RPMI7951 (cell line): ENCODE data around the gene EML1. TPM values are rescaled to one million over a fixed set of nuclear protein-coding genes. Genes with fewer than 3 reads are reported as not detected.
"Not testable (repeated sequence)": the region's sequence is repeated elsewhere in the genome, so short reads cannot be mapped to it uniquely, and the experiment has no call there.

ENCODE experiments used
- DNase-seq: peaks from one replicate; pipeline ENCODE4 v3.0.0-alpha.2; 2012; ENCODE audit warnings: low read depth
- total RNA-seq: library from RNA; depleted of rRNA; stranded (reverse); fragments of >200 nt; shearing (Covaris generic); gene quantifications from 2 replicates; pipeline ENCODE4 v1.2.3, GENCODE V29; 2014

EML1 gene
- total RNA-seq, 1 experiment from 2014 or later, result 8.2 TPM

GRCh38 chr14:99755629-99756603 lies 37.3 kb upstream of the EML1 start:
- DNase-seq, result peak; percentile 92

- peak; percentile 46 for DNase-seq
Measured at GRCh38 chr14:99756796-99757195, 36.4 kb upstream of the EML1 start.

GRCh38 chr14:99757331-99758070 lies 35.7 kb upstream of the EML1 start:
- peak; percentile 95 for DNase-seq

GRCh38 chr14:99758121-99758821 lies 34.9 kb upstream of the EML1 start:
- DNase-seq, result peak; percentile 89

GRCh38 chr14:99758872-99759545 lies 34.2 kb upstream of the EML1 start:
- DNase-seq, result no peak

- no peak for DNase-seq
Measured at GRCh38 chr14:99759546-99759925, 33.7 kb upstream of the EML1 start.

GRCh38 chr14:99760817-99761216 lies 32.4 kb upstream of the EML1 start:
- no peak for DNase-seq

- not testable (repeated sequence) for DNase-seq
Measured at GRCh38 chr14:99762911-99763310, 30.3 kb upstream of the EML1 start.

GRCh38 chr14:99763527-99764221 lies 29.5 kb upstream of the EML1 start:
- DNase-seq, result no peak

- DNase-seq, result no peak
Measured at GRCh38 chr14:99764222-99764706, 28.9 kb upstream of the EML1 start.

- peak; percentile 67 for DNase-seq
Measured at GRCh38 chr14:99768381-99768780, 24.8 kb upstream of the EML1 start.

GRCh38 chr14:99769123-99769522 lies 24.1 kb upstream of the EML1 start:
- DNase-seq, result no peak

GRCh38 chr14:99769799-99770198 lies 23.4 kb upstream of the EML1 start:
- no peak for DNase-seq

GRCh38 chr14:99772371-99773283 lies 20.6 kb upstream of the EML1 start:
- DNase-seq, result no peak

GRCh38 chr14:99773521-99774497 lies 19.4 kb upstream of the EML1 start:
- DNase-seq, result no peak

GRCh38 chr14:99774556-99775307 lies 18.5 kb upstream of the EML1 start:
- DNase-seq, result peak; percentile 22

- no peak for DNase-seq
Measured at GRCh38 chr14:99775351-99775750, 17.9 kb upstream of the EML1 start.

GRCh38 chr14:99777951-99778350 lies 15.3 kb upstream of the EML1 start:
- no peak for DNase-seq
